ENCODE measurements around the gene SH2B3. TPM values are rescaled to one million over a fixed set of nuclear protein-coding genes. Genes with fewer than 3 reads are reported as not detected.

Gene SH2B3
- 44.4 and 63.3 TPM in 2 replicates for total RNA-seq

GRCh38 chr12:111405859-111406473 lies at the start of gene SH2B3:
Gene SH2B3 (plus strand): TSS chr12:111405923. CDS start chr12:111418146, 12,223 bp downstream.

DNA sequence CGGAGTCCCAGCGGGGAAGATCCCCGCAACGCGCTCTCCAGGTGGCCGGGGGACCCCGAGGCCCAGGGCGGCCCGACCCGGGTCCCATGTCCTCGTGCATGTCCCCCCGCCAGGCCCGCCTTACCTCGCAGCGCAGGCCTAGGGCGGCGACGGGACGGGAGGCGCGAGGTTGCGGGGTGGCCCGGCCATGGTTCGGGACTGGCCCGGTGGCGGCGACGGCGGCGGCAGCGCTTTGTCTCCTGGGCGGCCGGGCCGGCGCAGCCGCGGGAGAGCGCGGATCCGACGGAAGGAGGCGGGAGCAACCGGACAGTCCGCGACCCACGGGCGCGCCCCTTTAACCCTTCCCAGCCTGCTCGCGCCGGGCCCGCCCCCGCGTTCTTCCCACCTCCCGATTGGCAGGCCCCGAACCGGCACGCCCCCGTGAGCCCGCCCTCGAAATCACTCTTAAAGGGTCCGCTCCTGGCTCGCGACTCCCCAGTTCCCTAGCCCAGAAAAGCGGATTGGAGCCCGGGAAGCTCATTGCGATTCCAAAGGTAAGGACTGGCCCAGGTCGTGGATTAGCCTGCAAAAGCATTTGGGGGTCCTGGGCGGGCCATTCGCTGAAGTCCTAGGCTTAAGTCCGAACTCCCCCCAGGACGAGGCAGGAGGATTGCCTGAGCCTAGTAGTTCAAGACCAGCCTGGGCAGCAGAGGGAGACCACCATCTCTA lies 36.8 kb upstream of the SH2B3 start, which contains the start of gene PHETA1:
TSS of gene PHETA1 (minus strand) at position 308 of the 708 bp plus-strand sequence. CDS start 5,668 bp downstream, outside the sequence.

Other genes starting within 250 kb of the SH2B3 start
- 6.0 and 21.7 TPM in 2 replicates for gene PHETA1, start 36.8 kb upstream of the SH2B3 start, total RNA-seq
- gene ATXN2, start 193.4 kb downstream of the SH2B3 start, total RNA-seq, result 13.5 and 22.5 TPM in 2 replicates